ENCODE data around the gene OR1F1. TPM values are rescaled to one million over a fixed set of nuclear protein-coding genes. Genes with fewer than 3 reads are reported as not detected.

Gene OR1F1
- total and polyA plus RNA-seq, 2 of the 8 experiments (the other 6 are each of a cell fraction or from before 2014, with no cell fraction given), result 0.52 to 1.2 TPM

DNA sequence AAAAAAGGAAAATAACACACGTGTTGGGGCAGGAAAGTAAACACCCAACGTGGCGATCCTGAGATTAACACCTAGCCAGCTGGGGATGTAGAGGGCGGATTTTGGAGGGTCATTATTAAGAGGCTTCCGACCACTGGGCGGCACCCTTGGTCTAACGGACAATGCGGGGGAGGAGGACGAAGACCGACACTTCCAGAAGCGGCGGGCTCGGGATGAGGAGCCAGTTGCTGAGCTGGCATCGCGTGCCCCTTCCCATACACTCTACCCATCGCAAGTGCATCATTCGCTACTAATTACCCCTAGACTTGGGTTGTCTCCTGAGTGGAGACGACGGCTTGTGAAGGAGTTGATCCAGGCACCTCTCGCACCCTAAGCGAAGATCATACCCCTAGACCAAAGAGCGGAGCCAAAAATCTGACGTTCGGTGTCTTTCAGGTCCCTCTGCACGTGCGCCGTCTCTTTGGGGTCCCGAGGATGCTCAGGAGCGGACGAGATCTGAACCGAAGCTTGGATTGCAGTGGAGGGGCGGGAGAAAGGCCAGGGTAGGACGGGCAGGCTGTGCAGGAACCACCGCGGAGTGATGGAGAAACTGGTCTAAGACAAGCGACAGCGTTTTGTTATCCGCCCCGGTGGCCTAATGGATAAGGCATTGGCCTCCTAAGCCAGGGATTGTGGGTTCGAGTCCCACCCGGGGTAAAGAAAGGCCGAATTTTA lies 35.6 kb upstream of the OR1F1 start (continued):
- TF ChIP-seq SAP30 (IDR thresholded peaks at IDR 0.05; ENCODE audit: insufficient read depth, insufficient replicate concordance, low read length) (peak; percentile 78), JUN (IDR thresholded peaks at IDR 0.05; ENCODE audit: low read depth, low read length) (no peak), EGR1 (IDR thresholded peaks at IDR 0.05; ENCODE audit: borderline replicate concordance, low read depth, low read length) (peak; percentile 93), SP1 (IDR thresholded peaks at IDR 0.05; ENCODE audit: low read depth, low read length) (no peak), GTF2F1 (IDR thresholded peaks at IDR 0.05; ENCODE audit: borderline replicate concordance, low read depth, low read length) (no peak), KDM4A (IDR thresholded peaks at IDR 0.05; ENCODE audit: low read depth, low read length, severe bottlenecking) (peak; percentile 65), MAFK (IDR thresholded peaks at IDR 0.05; ENCODE audit: low read depth, low read length) (peak; percentile 71; the same call in 1 of the 2 replicates), NRF1 (IDR thresholded peaks at IDR 0.05; ENCODE audit: low read depth, low read length) (no peak; the same call in 1 of the 2 replicates), SIN3A (conservative IDR thresholded peaks at IDR 0.05 in 1 of 2, IDR thresholded peaks at IDR 0.05 in 1 of 2; ENCODE audit: low read depth in 1 of 2, low read length in 2 of 2) (peak in 1 of 2 experiments; percentile 68; a peak in 2 of 4 replicates), KDM1A (IDR thresholded peaks at IDR 0.05; ENCODE audit: borderline replicate concordance, low read length) (0 out of 2 replicates have a peak, but pooled peaks have one; percentile 11), BRCA1 (IDR thresholded peaks at IDR 0.05; ENCODE audit: low read depth, low read length) (no peak)
- TF ChIP-seq, protein P1, sequence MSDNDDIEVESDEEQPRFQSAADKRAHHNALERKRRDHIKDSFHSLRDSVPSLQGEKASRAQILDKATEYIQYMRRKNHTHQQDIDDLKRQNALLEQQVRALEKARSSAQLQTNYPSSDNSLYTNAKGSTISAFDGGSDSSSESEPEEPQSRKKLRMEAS (IDR thresholded peaks at IDR 0.05), result peak; percentile 63; the same call in 1 of the 2 replicates
